GM12875 (cell line): ENCODE measurements around the gene DNAH7.

Experiments
- H3K4me3 ChIP-seq: one replicate; pipeline ENCODE4 v1.5.1; 2011; ENCODE audit warnings: low read depth, low read length, control low read depth
- TF ChIP-seq, protein P1 (sequence below): IDR thresholded peaks from 2 replicates; pipeline ENCODE4 v1.5.1; 2011; ENCODE audit warnings: low read depth, mild to moderate bottlenecking, control low read depth, inconsistent platforms, low read length, moderate library complexity, borderline replicate concordance; ENCODE audit not compliant: insufficient read depth

DNAH7 gene

DNA sequence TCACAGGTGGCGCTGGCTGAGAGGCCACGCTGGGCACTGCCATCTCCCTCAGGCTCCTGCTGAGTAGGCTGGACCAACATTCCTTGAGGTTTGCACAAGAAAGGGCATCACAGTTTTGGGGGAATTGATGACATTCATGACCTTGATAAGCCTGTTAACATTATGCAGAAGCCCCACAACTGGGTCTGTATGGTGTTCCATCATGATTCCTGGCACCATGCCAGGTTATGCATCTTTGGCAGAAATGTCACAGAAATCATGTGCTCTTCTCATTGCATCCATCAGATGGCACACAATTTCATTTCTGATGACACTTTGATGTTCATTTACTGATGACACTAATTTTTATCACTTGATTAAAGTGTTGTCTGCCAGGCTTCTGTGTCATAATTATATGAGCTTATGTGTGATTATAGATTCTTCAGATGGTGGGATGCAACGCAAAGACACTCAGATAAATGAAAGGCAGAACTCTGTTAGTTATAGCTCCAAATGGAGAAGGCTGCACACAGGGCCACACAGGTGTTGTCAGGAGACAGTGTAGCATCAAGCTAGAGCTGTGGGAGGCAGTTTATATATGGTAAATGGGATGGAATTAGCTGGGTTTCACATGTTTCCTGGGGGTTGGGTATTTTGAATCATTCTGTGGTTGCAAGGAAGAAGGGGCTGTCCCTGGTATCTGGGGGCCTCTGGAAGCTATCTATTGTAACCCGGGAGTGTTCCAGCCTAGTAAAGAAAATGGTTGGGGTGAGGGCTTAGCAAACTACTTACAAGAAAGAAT lies 220.3 kb downstream of the DNAH7 start:
- H3K4me3 ChIP-seq = no peak overlapping the region
- TF ChIP-seq, protein P1, sequence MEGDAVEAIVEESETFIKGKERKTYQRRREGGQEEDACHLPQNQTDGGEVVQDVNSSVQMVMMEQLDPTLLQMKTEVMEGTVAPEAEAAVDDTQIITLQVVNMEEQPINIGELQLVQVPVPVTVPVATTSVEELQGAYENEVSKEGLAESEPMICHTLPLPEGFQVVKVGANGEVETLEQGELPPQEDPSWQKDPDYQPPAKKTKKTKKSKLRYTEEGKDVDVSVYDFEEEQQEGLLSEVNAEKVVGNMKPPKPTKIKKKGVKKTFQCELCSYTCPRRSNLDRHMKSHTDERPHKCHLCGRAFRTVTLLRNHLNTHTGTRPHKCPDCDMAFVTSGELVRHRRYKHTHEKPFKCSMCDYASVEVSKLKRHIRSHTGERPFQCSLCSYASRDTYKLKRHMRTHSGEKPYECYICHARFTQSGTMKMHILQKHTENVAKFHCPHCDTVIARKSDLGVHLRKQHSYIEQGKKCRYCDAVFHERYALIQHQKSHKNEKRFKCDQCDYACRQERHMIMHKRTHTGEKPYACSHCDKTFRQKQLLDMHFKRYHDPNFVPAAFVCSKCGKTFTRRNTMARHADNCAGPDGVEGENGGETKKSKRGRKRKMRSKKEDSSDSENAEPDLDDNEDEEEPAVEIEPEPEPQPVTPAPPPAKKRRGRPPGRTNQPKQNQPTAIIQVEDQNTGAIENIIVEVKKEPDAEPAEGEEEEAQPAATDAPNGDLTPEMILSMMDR = no peak

DNA sequence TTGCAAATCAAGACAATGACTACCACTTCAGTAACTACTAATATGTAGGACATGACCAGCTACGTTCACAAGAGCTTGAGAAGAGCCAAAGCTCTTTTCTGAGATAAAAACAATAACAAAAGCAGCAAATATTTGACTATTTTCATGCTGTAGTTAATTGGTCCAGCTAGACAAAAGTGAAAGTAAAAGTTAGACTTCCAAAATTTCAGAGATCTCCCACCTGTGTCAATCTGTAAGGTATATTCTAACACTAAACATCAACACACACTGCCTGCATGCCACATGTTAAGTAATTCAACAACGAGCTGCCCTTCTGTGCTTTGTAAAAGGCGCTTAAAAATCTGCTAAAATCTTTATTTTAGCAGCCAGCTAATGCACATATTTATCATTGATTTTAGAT lies 225.7 kb downstream of the DNAH7 start:
- H3K4me3 ChIP-seq = no peak overlapping the region
- TF ChIP-seq, protein P1 = no peak

- no peak overlapping the region for H3K4me3 ChIP-seq
- TF ChIP-seq, protein P1 = no peak
These were observed 230.6 kb downstream of the DNAH7 start for GRCh38 chr2:195838002-195838401.

DNA sequence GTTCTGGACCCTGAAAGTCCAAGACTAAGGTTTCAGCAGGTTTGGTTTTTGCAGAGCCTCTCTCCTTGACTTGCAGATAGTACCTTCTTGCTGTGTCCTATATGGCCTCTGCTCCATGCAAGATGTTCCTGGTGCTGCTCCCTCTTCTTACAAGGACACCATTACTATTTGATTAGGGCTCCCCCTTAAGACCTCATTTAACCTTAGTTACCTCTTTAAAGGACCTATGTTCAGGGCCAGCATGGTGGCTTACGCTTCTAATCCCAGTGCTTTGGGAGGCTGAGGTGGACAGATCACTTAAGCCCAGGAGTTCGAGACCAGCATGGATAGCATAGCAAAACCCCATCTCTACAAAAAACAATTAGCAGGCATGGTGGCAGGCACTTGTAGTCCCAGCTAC lies 232.6 kb downstream of the DNAH7 start:
- H3K4me3 ChIP-seq = no peak overlapping the region
- TF ChIP-seq, protein P1 = no peak

DNA sequence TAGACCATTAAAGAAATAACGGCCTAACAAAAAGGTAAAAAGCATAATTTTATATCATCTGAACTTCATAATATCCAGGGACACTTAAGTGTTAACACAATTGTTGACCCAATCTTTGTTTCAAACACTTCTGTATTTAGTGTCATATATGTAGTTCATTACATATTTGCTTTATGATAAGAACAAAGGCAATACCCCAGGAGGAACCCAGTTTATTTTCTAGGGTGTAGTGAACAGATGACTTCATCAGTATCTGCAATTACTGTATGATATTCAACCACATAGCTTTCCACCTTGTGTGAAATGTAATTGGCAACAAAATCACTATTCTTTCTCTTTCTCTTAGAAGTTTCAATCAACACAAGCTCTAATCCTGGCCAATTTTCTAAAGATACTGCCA lies 233.8 kb downstream of the DNAH7 start:
- TF ChIP-seq, protein P1 = no peak
- H3K4me3 ChIP-seq = no peak overlapping the region

DNA sequence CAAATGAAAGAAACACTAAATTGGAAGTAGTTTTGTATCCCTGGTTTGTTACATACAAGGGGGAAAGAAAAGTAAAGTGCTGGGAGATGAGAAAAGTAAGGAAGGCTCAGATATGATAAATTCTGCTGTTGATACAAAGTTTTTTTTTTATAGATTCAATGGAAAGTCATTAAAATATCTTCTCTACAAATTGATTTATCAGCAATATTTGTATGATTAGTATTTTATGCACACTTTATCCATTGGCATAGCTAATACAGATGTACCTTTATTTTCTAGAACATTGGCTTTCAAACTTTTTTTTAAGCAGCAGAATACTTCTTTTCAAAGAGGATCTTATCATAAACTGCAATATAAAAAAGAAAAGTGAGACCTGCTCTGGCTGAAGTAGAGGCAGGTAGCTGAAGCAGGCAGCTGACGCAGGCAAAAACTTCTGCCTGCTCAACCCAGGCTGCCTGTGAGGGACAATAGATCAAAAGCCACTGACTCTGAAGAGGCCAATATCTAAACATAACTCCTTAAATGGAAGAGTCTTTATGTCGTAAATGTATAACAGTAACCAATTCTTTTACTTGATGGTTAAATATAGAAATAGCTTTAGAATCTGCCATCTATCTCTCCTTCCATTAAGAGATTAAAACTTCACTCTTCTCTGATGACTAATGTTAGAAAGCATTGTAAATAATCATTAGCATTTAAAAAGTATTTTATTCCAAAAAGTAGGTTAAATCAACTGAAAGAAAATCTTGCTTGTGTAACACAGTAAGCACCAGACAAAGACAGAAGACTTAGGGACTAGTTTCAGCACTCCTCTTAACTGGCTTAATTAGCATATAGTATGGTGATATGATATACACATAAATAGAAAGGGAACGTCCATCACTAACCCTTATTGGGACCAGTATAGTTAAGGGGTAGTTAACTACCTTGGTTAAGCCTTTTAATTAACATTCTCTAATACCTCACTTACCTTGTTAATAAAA lies 237.4 kb downstream of the DNAH7 start:
- H3K4me3 ChIP-seq = no peak overlapping the region
- TF ChIP-seq, protein P1 = no peak
